Raji (cell line): ENCODE data around the gene PUSL1.
A peak's percentile ranks its signal among the peaks of the same experiment; 100 is the strongest.

Source experiments
- POLR2A ChIP-seq: IDR thresholded peaks from 2 replicates; pipeline ENCODE4 v1.6.1; 2011; ENCODE audit warnings: low read depth, low read length, control low read depth; ENCODE audit not compliant: insufficient read depth

The PUSL1 gene, protein sequence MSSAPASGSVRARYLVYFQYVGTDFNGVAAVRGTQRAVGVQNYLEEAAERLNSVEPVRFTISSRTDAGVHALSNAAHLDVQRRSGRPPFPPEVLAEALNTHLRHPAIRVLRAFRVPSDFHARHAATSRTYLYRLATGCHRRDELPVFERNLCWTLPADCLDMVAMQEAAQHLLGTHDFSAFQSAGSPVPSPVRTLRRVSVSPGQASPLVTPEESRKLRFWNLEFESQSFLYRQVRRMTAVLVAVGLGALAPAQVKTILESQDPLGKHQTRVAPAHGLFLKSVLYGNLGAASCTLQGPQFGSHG

DNA sequence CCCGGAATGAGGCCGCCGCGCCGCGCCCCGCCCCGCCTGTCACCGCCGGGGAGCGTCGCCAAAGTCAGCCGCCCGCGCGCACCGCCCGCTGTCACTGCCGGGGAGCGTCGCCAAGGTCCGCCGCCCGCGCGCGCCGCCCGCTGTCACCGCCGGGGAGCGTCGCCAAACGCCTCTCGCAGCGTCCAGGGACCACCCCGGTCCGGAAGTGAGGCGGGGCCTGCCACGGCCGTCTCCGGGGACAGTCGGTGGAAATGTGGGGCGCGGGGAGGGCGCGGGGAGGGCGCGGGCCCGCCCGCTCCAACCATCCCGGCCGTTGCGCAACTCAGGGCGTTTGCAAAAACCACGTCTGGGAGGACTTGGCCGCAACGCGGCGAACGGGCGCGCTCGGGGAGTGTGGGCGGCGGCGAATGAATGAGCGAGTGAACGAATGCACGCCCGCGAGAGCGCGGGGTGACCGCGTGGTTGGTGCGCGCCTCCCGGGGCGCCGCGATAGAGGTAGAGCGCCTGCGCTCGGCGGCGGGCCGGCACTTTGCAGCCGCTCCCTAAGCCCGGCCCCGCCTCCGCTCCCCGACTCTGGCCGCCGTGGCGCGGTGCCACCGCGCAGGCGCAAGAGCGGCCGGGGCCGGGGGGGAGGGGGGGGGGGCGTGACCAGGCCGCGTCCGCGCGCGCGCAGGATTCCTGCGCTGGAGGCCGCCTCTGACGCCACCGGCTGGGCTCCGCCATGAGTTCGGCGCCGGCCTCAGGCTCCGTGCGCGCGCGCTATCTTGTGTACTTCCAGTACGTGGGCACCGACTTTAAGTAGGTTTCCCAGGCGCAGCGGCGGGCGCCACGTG lies at the start of gene PUSL1, which contains the start of gene ACAP3:
PUSL1 (plus strand) TSS at position 675 of the 833 bp plus-strand sequence; CDS start at position 722, 47 bp downstream.
ACAP3 (minus strand) TSS at position 8 of the 833 bp plus-strand sequence. CDS start 115 bp downstream, outside the sequence.
- peak; percentile 79 for TF ChIP-seq POLR2A

DNA sequence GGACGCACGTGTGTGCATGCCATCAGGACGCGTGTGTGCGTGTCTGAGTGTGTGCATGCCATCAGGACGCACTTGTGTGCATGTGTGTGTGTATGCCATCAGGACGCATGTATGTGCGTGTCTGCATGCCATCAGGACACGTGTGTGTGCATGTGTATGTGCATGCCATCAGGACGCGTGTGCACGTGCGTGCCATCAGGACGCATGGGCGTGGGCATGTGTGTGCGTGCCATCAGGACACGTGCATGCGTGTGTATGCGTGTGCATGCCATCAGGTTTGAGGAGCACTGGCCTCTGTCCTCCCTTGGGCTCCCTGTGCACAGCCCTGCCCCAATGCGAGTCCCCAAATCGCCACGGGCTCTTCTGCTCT lies 49.3 kb upstream of the PUSL1 start:
- TF ChIP-seq POLR2A, result no peak

DNA sequence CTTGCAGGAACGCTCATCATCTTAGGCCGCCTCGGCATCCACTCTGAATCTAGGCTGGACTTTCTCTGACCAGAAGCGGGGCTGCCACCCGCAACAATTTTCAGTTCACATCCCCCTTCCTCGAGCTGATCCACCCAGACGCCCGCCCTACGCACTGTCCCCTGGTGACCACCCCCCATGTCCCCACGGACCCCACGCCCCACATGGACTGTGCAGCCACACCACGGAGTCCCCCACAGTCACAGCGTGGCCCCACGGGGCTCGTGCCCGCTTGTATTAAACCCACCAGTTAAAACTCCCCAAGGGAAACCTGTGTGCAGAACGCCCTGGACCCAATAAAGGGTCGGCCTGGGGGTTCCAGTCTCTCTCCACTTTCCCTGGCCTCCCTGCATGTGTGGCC lies 48.9 kb upstream of the PUSL1 start:
- no peak for TF ChIP-seq POLR2A

DNA sequence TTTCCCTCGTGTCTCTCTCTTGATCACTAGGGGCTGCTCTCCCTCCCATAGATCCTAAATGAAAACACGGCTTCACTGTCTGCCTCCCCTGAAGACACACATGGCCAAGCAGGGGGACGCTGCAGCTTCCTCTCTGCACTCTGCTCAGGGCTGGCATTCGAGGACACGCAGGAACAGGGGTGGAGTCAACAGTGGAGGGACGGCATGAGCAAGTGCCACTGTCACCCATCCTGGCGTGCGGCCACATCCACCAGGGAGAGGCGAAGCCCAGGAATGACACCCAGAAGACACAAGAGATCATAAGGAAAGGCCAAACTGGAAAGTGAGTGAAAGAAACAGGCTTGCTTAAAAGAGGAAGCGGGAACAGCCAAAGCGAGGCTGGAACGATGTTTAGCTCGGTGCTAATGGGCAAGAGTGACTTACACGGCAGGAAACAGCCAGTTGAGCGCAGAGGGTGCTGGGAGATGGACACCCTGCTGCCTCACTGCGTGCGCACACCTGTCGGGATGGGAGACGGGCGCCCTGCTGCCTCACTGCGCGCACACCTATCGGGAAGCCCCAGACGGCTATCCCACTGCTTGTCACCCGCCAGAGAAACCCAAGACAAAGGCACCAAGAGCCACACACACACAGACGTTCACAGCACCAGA lies 48.3 kb upstream of the PUSL1 start:
- no peak for TF ChIP-seq POLR2A

DNA sequence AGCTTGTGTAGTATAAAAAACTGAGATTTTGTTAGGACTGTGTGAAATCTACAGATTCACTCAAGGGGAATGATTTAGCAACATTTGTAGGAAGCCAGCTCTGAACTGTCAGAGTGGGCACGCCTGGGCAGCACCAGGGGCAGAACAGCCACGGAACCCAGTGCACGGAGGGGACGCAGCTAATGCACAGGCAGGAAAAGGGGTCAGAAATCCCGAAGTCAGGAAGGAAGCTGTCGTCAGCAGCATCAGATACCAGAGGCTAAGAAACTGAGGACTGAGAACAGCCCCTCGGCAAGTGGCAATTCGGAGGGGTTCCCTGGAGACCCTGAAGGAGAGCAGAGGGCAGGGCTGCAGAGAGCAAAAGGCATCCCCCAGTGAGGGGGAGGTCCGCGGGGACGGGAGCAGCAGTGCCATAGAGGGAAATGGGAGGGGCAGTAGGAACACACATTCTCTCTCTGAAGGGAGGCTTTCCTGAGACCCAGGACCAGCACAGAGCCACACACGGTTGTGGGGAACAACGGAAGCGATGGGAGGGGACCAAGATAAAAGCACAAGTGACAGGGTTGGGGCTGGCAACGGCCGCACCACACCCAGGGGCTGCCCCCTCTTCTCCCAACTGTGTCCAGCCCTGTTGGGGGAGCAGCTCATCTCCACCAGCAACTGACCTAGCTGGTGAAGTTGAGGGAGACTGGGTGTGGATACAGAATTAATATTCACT lies 47.4 kb upstream of the PUSL1 start:
- TF ChIP-seq POLR2A, result no peak

DNA sequence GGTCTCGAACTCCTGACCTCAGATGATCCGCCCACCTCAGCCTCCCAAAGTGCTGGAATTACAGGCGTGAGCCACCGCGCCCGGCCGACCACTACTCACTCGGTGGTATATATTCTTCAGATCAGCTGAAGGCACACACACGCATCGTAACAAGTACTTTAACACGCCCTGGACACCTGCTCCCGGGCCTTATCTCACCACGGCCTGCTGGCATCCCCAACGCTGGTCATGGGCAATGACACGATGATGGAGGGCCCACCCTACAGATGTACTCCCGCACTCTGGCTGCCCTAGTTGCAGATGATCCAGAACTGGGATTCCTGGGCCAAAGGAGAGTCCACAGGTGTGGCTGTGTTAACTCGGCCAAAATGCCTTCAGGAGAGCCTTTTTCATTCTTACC lies 46.3 kb upstream of the PUSL1 start:
- TF ChIP-seq POLR2A, result no peak

DNA sequence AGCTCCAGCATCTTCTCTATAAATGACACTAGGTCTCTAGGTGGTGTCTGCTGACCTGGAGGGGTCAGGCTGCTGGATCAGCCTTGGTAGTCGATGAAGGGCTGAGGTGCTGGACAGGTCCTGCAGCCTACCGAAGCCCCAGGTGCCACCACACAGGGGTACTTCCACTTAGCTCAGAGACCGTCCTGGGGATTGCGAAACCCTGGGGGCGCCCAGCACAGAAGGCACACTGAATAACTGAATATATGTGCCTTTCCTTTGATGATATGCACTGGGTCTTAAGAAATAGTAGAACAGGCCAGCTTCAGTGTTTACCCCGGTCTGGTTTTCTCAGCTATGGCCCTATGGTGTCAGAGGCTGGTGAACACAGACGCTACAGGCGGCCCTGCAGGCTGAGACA lies 45.6 kb upstream of the PUSL1 start:
- no peak for TF ChIP-seq POLR2A

DNA sequence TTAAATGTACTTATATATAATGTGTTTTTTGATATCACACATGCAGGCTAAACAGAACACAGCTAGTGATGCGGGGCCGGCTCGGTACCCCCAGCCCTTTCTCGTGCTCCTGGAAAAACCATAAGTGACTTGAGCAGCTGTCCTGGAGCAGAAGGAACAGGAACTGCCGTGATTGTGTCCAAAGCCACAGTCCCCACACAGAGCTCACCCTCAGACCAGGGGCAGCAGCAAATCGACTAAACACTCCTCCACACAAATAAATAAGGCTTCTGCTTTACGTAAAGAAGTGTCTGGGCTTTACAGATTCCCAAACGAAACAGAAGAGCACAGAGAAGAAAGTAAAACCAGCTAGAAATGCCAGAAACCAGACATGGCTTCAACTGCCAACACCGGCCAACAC lies 44.4 kb upstream of the PUSL1 start:
- no peak for TF ChIP-seq POLR2A

DNA sequence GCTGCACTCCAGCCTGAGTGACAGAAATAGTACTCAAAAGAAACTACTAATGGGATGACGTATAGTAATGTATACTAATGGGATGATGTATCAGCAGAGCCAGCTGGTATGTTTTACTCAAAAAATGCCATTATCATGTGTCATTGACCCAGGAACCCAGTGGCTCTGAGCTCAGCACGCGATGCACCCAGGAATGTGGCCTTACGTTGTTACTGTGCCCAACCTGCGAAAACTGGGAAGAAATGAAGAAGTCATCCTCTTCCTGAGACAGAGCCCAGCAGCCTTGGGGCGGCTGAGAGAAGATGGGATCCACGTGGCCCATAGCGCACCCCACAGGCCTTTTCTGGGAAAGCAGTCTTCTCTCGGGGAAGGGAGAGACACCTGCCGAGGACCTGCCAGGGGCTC lies 43.5 kb upstream of the PUSL1 start:
- TF ChIP-seq POLR2A, result no peak

DNA sequence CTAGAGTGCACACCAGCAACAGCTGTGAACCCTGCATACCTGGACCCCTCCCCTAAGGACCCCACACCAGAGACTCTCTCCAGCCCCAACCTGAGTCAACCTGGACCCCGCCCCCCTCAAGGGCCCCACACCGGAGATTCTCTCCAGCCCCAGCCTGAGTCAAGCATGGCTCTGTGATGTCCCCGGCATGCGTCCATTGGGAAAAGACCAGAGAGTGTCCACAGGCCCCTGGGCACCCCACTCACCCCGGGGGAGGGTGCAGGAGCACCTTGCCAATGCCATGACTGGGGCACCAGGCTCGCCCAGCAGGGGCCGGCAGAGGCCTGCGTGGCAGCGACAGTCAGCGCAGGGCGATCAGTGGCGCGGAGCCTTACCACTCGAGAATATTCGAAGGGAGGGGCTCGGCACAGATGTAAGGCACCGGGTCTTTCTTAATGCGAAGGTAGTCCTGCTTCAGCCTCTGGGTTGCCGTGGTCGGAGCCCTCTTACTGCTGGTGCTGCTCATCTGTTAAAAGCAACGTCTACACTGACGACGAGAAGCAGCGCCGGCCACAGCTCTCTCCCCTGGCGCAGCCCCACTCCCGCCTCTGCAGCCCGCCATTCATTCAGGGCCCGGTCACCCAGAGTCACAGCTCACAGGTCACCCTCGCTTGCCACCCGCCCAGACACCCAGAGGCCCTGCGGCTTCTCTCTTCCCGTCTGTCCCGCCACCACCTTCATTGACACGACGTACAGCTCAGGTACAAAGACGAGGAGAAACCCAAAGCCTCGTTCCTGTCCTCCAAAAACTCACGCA lies 40.7 kb upstream of the PUSL1 start:
- TF ChIP-seq POLR2A, result no peak

DNA sequence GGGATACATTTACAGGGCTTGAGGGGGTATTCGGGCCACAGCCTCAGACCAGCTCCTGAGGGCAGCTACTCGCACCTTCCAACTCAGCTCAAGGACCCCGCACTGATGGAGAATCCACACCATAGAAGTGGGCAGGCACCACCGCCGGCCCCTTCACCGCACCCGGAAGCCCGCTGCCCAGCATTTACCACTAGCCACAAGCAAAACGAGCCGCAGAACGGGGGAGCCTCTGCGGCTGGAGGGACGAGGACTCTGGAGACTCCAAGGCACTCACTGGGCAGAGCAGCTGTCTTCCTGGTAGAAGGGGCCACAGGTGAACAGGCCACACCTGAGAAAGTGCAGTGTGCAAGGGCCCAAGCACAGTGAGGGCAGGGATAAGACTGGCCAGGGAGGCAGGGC lies 40.1 kb upstream of the PUSL1 start:
- no peak for TF ChIP-seq POLR2A

DNA sequence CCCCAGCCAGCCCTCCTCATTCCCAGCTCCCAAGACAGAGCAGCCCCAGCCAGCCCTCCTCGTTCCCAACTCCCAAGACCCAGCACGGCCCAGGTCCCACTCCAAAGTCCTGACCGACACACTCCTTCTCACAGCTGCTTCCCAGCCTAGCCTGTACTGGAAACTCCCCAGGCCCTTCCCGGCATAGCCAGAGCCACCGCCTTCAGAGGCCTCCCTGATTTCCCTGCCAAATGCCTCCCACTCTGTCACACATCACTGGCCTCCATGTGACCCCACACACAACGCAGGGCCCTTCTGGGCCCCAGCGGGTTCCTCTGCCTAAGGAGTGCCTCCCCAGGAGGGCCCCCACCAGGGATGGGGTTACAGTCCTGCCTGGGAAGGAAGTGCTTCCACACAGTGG lies 37.6 kb upstream of the PUSL1 start:
- no peak for TF ChIP-seq POLR2A

DNA sequence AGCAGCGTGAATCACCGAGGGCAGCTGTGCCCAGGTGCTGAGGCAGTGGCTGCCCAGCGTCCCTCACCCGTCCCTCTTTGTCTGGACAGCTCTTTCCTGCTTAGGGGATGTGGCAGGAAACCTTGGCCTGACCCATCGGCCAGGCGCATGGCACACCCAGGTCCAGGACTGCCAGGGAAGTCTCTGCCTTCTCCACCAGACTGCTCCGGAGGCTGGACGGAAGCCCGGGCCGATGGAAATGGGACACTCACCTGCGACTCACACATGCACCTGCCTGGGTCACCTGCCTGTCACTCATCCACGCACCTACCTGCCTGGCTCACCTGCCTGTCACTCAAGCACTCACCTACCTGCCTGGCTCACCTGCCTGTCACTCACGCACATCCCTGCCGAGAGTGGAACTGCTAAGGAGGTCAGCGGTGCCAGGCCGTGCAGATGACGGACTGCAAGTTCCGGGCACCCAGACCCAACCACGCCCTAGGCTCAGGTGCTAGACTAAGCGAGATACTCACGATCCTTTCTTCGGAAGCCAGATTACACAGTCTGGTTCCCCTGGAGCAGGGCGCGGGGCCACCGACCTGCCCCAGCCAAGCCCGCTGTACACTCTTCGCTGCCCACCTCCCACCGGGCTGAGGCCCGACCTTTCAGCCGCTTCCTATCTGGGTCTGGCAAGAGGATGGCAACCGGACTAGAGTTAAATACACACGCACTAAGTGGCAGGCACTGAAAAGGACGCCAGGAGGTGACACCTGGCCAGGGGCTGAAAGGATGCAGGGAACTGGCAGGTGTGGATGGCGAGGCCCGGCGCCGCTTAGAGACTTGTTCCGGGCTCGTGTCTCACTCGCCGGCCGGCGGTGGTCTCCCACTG lies 35.8 kb upstream of the PUSL1 start:
- TF ChIP-seq POLR2A, result peak; percentile 36; the same call in 1 of the 2 replicates

DNA sequence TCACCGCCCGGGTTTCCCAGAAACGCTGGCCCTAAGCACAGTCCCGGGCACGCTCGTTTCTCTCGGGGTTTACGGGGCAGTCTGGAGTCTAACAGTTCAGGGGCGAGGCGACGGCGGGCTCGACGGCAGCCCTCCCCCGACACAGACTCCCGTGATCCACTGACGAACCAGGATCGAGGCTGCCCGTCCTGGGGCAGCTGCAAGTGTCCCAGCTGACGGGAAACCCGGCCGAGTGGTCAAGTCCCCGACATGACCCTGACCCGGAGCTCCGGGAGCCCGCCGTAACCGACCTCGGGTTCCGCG lies 35.2 kb upstream of the PUSL1 start:
- no peak for TF ChIP-seq POLR2A
